GM18870 (cell line): ENCODE data around the gene PALS2.
A peak's percentile ranks its signal among the peaks of the same experiment; 100 is the strongest.

ENCODE experiments used
- ATAC-seq: cut with Tn5 transposase; IDR thresholded peaks from one replicate; pipeline ENCODE4 v1.9.1; 2021; ENCODE audit warnings: moderate library complexity; ENCODE audit not compliant: unreplicated experiment

PALS2 gene

GRCh38 chr7:24587853-24588252, 14.6 kb downstream of the PALS2 start:
- ATAC-seq: peak; percentile 51

DNA sequence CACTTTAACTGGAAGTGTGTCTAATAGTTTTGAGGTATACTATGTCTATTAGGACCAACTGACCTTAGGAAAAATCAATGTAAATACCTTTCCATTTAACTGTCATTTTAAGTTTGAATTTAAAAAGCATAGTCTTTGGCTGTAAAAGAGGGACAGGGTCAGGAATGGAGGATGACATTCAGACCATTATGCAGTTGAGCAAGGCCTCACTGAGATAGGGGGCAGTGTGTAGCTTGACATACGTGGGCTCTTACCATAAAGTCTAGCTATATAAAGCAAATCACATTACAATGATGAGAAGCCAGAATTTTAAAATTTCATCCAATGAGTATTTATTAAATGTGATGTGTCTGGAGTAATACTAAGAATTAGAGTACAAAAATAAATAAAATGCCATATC, 17.9 kb downstream of the PALS2 start:
- no peak for ATAC-seq

GRCh38 chr7:24595671-24596418, 22.6 kb downstream of the PALS2 start:
- ATAC-seq: peak; percentile 65

DNA sequence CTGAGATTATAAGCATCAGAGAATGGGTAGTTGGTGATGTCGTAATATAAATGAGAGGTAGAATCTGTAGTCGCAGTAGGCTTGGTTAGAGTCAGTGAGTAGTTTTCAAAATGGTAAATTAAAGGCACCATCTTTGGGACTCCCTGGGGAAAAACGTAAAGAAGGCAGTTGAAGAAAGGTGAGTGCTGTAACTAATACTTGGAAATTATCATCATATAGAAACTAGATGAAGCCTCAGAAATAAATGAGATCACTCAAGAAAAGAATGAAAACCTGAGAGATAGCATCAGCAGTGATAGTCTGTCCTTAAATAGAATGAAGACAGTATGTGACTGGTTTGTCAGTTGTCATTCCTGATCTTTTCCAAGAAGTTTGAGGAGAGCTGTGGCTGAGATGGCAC, 23.8 kb downstream of the PALS2 start:
- no peak for ATAC-seq

- no peak for ATAC-seq
Observed at GRCh38 chr7:24601600-24601999, 28.3 kb downstream of the PALS2 start.

DNA sequence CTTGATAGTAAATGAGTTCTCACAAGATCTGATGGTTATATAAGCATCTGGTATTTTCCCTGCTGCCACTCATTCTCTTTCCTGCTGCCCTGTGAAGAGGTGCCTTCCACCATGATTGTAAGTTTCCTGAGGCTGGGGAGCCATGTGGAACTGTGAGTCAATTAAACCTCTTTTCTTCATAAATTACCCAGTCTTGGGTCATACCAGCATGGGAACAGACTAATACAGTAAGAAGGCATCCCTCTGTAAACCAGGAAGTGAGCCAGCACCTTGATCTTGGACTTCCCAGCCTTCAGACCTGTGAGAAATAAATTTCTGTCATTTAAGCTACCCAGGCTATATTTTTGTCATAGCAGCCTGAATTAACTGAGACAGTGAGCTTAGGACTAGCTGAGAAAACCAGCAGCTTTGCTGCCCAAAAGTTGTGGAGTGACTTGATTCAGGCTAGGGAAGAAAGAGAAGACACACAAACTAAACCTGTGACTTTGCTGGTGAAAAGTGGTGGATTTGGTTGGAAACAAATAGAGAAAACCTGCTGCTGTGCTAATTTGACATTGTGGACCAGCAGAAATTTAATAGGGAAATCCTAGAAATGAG, 29.7 kb downstream of the PALS2 start:
- ATAC-seq: no peak

DNA sequence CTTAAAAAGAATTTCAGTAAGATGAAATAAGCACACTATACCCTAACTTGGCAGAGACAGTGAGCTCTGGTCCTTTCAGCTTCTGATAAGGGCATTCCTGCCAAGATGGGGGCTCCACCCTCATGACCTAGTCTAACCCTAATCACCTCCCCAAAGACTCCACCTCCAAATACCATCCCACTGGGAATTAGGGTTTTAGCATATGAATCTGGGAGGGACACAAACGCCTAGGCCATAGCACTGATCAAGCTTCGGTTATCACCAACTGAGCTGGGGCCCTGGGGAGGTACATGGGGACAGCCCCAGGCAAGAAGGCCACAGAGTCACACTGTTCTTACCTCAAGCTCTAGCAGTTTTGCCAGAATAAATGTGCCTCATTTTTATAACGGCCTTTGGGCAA, 31.4 kb downstream of the PALS2 start:
- ATAC-seq: no peak

DNA sequence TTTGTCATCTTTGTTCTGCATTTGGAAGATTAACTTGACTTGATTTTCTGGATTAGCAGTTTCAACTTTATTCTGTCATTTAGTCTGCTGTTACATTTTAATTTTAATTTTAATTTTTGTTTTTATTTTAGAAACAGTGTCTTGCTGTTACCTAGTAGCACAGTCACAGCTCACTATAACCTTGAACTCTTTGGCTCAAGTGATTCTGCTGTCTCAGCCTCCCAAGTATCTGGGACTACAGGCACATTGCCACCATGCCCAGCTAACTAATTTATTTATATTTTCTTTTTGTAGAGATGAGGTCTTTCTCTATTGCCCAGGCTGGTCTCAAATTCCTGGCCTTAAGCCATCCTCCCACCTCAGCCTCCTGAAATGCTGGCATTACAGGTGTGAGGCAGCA, 35.3 kb downstream of the PALS2 start:
- no peak for ATAC-seq

DNA sequence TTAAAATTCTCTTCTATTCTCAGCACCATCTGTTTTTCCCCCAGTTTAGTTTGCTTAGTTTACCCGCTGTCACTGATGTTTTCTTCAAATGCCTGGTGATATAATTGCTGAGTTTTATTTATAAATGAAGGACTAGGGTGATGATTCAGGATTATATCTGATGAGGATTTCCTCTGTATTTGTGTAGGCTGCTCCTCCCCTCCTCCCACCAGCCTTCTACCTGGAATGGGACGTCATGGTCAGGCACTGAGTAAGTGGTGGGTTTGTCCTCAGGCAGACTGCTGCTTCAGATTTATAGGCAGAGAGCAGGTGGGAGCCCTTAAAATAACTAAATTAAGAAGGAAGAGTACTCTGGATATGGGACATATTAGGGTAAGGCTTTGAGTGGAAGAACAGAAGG, 35.8 kb downstream of the PALS2 start:
- ATAC-seq: no peak

DNA sequence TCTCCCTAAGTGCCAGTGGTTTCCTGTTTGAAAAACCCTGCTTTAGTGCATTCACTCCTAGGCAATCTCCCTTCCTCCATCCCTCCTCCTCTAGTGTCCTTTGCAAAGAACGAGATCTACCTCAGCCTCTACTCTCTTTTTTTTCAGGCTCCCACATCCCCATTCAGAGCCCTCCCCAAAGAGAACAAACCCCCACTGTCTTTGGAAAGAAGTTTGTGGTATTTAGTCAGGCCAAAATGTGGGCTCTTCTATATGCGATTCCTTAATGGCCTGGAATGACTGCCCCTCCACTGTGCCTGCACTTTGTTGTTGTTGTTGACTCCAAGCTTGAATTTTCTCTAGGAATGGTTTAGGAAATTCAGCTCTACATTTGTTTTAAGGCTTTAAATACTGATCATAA, 36.3 kb downstream of the PALS2 start:
- ATAC-seq: no peak

- ATAC-seq: no peak
Observed at GRCh38 chr7:24611130-24611529, 37.9 kb downstream of the PALS2 start.

DNA sequence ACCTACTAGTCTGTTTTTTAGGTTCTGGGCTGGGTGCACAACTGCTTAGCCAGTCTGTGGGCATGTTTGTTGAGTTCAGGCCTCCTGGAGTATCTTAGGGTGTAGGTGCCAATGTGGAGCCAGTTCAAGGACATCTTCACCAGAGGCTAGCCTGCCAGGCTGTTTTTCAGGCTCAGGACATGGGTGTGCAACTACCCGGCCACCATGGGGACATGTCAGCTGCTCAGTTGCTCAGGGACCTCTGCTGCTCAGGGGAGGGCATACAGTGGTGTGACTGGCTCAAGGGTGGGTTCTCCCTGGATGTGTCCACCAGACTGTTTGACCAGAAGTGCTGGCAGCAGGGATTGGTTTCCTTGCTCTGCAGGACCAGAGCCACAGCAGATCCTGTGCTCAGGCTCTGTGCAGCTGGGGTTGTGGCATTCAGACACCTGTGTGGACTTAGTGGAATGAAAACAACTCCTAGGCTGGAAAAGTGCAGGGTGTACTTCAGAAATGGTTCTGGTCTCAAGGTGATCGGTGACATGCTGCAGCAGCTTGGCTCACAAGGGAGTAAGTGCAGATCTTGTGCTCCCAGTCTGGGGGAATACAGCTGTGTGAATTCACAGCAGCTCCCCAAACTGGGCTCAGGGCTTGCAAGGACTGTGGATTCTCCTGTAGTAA, 44.8 kb downstream of the PALS2 start:
- ATAC-seq: no peak

DNA sequence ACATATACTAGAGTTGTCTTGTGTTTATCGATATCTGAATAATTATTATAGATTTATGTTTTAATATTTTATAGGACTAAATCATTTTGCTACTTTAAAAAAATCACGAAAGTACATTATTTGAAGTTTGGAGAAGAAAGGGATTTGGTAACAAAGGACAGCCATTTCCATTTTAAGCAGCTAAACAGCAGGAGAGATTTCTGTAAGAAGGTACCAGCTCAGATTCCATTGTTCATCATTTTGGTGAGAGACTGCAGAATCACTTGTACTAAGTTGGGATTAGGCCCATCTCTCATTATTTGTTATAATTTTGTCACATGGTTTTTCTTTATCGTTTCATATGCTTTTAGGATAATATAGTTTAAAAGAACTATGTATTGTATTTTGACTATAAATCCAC, 46.7 kb downstream of the PALS2 start:
- ATAC-seq: no peak

- ATAC-seq: no peak
Observed at GRCh38 chr7:24622646-24623182, 49.5 kb downstream of the PALS2 start.
